PC-3 (cell line): ENCODE results near the gene DENND11. TPM values are rescaled to one million over a fixed set of nuclear protein-coding genes. Genes with fewer than 3 reads are reported as not detected.

Experiments used
- ATAC-seq: fragments of 200-7000 bp; cut with Tn5 transposase; 2 replicates; pipeline ENCODE4 v1.9.1; 2020; ENCODE audit warnings: mild to moderate bottlenecking, moderate library complexity
- BruUV-seq: library from RNA; stranded (reverse); fragments of 400-500 nt; replicated peaks from 2 replicates; lab custom pipeline; 2021; lab: Mats Ljungman, UMichigan
- CTCF ChIA-PET: fragments of 300-600 bp; sonication (Branson Sonifier 250); formaldehyde crosslinking; loops from one replicate; lab custom pipeline; 2022; ENCODE audit warnings: antibody characterized with exemption; lab: Charles Lee
- POLR2A ChIA-PET: fragments of 300-600 bp; sonication (Branson Sonifier 250); formaldehyde crosslinking; loops from one replicate; lab custom pipeline; 2022; ENCODE audit warnings: antibody characterized with exemption; ENCODE audit not compliant: unreplicated experiment; lab: Charles Lee
- DNase-seq: peaks from one replicate; pipeline ENCODE4 v3.0.0-alpha.2; 2015
- H2AFZ ChIP-seq: fragments of 300-600 bp; sonication (generic); 2 replicates; pipeline ENCODE4 v1.6.0; 2016; ENCODE audit warnings: antibody characterized with exemption, low read length
- H3F3A ChIP-seq: fragments of 300-600 bp; sonication (generic); one replicate; pipeline ENCODE4 v1.6.0; 2017; ENCODE audit warnings: antibody characterized with exemption, low read length, control low read depth, mild to moderate bottlenecking; ENCODE audit not compliant: unreplicated experiment
- H3K27ac ChIP-seq: fragments of 300-600 bp; sonication (generic); 2 replicates; pipeline ENCODE4 v1.5.1; 2016; ENCODE audit warnings: mild to moderate bottlenecking, low read length
- H3K27me3 ChIP-seq: fragments of 300-600 bp; sonication (generic); 2 replicates; pipeline ENCODE4 v1.6.1; 2016; ENCODE audit warnings: low read length, mixed read lengths
- H3K36me3 ChIP-seq: fragments of 300-600 bp; sonication (generic); 2 replicates; pipeline ENCODE4 v1.6.1; 2016; ENCODE audit warnings: low read depth, mixed run types, low read length, mixed read lengths
- H3K4me1 ChIP-seq: fragments of 300-600 bp; sonication (generic); 2 replicates; pipeline ENCODE4 v1.5.1; 2016; ENCODE audit warnings: low read length; ENCODE audit not compliant: insufficient read depth
- H3K4me2 ChIP-seq: fragments of 300-600 bp; sonication (generic); 2 replicates; pipeline ENCODE4 v1.6.0; 2016; ENCODE audit warnings: low read length
- H3K4me3 ChIP-seq: fragments of 300-600 bp; sonication (generic); 2 replicates; pipeline ENCODE4 v1.5.1; 2016; ENCODE audit warnings: mild to moderate bottlenecking, low read length, mixed read lengths
- H3K79me2 ChIP-seq: fragments of 300-600 bp; sonication (generic); 2 replicates; pipeline ENCODE4 v1.6.1; 2017; ENCODE audit warnings: low read length, mixed read lengths
- H3K9ac ChIP-seq: fragments of 300-600 bp; sonication (generic); 2 replicates; pipeline ENCODE4 v1.6.0; 2016; ENCODE audit warnings: mild to moderate bottlenecking, low read length
- H3K9me2 ChIP-seq: fragments of 300-600 bp; sonication (generic); replicated peaks from 2 replicates; pipeline ENCODE4 v1.6.1; 2016; ENCODE audit warnings: mixed run types, low read length, mixed read lengths
- H3K9me3 ChIP-seq: fragments of 300-600 bp; sonication (generic); 2 replicates; pipeline ENCODE4 v1.6.1; 2016; ENCODE audit warnings: low read length, mixed read lengths
- H4K20me1 ChIP-seq: fragments of 300-600 bp; sonication (generic); 2 replicates; pipeline ENCODE4 v1.6.1; 2016; ENCODE audit warnings: low read length, mixed read lengths
- CTCF ChIP-seq: fragments of 300-600 bp; sonication (generic); conservative IDR thresholded peaks from 2 replicates; pipeline ENCODE4 v1.5.1; 2017; ENCODE audit warnings: antibody characterized with exemption, low read depth, mild to moderate bottlenecking, low read length
- EZH2 ChIP-seq: fragments of 300-600 bp; sonication (generic); IDR thresholded peaks from one replicate; pipeline ENCODE4 v1.6.1; 2017; ENCODE audit warnings: antibody characterized with exemption, mild to moderate bottlenecking, low read length; ENCODE audit not compliant: unreplicated experiment
- EZH2phosphoT487 ChIP-seq: fragments of 300-600 bp; sonication (generic); IDR thresholded peaks from 2 replicates; pipeline ENCODE4 v1.6.1; 2018; ENCODE audit warnings: mild to moderate bottlenecking, antibody characterized with exemption, low read length, borderline replicate concordance
- intact Hi-C: fragments of 100-400 bp; cut with micrococcal nuclease; formaldehyde crosslinking; loops from 2 replicates; pipeline ENCODE4 v1.9.0; 2023
- total RNA-seq: library from RNA; depleted of rRNA; stranded (reverse); fragments of >200 nt; gene quantifications from 2 replicates; pipeline ENCODE4 v1.2.3, GENCODE V29; 2014

DENND11 gene
- total RNA-seq, 1 experiment from 2014 or later, result 6.7 TPM

GRCh38 chr7:141704741-141705140 is 2.8 kb upstream of the DENND11 start:
- intact Hi-C loops, result no loop called here

GRCh38 chr7:141704112-141704511 is 2.1 kb upstream of the DENND11 start:
- peaks cover 36% of the 10 kb centered on the region for H3K4me1 ChIP-seq
- no peaks in the 10 kb centered on the region for H3K36me3 ChIP-seq
- H3K4me3 ChIP-seq, result no peak overlapping the region; the same call in 1 of the 2 replicates
- no peaks in the 10 kb centered on the region for H3F3A ChIP-seq
- H2AFZ ChIP-seq, result no peak overlapping the region
- no peaks in the 10 kb centered on the region for H3K9me2 ChIP-seq
- peak overlapping the region; percentile 71 for H3K4me2 ChIP-seq
- H3K9ac ChIP-seq, result no peak overlapping the region
- intact Hi-C loops, result no loop called here
- H4K20me1 ChIP-seq, result no peaks in the 10 kb centered on the region
- no peak for TF ChIP-seq EZH2phosphoT487
- TF ChIP-seq EZH2, result no peak
- TF ChIP-seq CTCF, result no peak
- ChIA-PET POLR2A (no interaction called here), CTCF (no interaction called here)
- BruUV-seq, result no TSS peak
- peak overlapping the region; percentile 57 for H3K27ac ChIP-seq
- ATAC-seq (no peak), DNase-seq (peak; percentile 25)
- peaks cover 17% of the 10 kb centered on the region for H3K79me2 ChIP-seq
- no peaks in the 10 kb centered on the region for H3K27me3 ChIP-seq
- no peaks in the 10 kb centered on the region for H3K9me3 ChIP-seq

More at GRCh38 chr7:141704741-141705140, 2.8 kb upstream of the DENND11 start:
- BruUV-seq, result no TSS peak
- Histone ChIP-seq H3K79me2 (peaks cover 13% of the 10 kb centered on the region), H3K4me3 (no peak overlapping the region; the same call in 1 of the 2 replicates), H3K9ac (no peak overlapping the region), H3F3A (no peaks in the 10 kb centered on the region), H3K9me2 (no peaks in the 10 kb centered on the region), H3K4me2 (peak overlapping the region; percentile 71), H3K4me1 (peaks cover 36% of the 10 kb centered on the region), H2AFZ (peak overlapping the region; percentile 39; the same call in 1 of the 2 replicates), H3K27ac (peak overlapping the region; percentile 57), H3K27me3 (no peaks in the 10 kb centered on the region), H4K20me1 (no peaks in the 10 kb centered on the region), H3K36me3 (no peaks in the 10 kb centered on the region), H3K9me3 (no peaks in the 10 kb centered on the region)
- TF ChIP-seq EZH2 (no peak), EZH2phosphoT487 (no peak), CTCF (no peak)
- ChIA-PET POLR2A (no interaction called here), CTCF (no interaction called here)
- DNase-seq (peak; percentile 61), ATAC-seq (peak; percentile 26)

GRCh38 chr7:141702892-141703291 is 926 bp upstream of the DENND11 start:
- ATAC-seq (no peak), DNase-seq (no peak)
- Histone ChIP-seq H3K4me3 (peak overlapping the region; percentile 71), H3K79me2 (peaks cover 29% of the 10 kb centered on the region), H3K9me3 (no peaks in the 10 kb centered on the region), H2AFZ (peak overlapping the region; percentile 81), H3F3A (no peaks in the 10 kb centered on the region), H3K27me3 (no peaks in the 10 kb centered on the region), H3K9ac (no peak overlapping the region), H3K4me2 (peak overlapping the region; percentile 94), H3K27ac (no peak overlapping the region), H3K9me2 (no peaks in the 10 kb centered on the region), H3K4me1 (peaks cover 48% of the 10 kb centered on the region), H4K20me1 (no peaks in the 10 kb centered on the region), H3K36me3 (no peaks in the 10 kb centered on the region)
- intact Hi-C loops, result no loop called here
- TF ChIP-seq EZH2 (no peak), EZH2phosphoT487 (no peak), CTCF (no peak)
- POLR2A ChIA-PET, result interaction anchor here (1.5 kb wide), 1 partner anchor 35 kb away, joined by 10 read pairs; the partner anchor contains the start of gene SSBP1
- no TSS peak for BruUV-seq
- CTCF ChIA-PET, result interaction anchor here (0.7 to 1.1 kb wide), 2 partner anchors 35 to 48 kb away, joined by 3 to 5 read pairs; partner anchors contain the start of gene SSBP1
